NCI-H510A (cell line): ENCODE results near the gene UQCC2.

ENCODE experiments used
- DNase-seq: peaks from one replicate; lab custom pipeline; 2025; lab: John Stamatoyannopoulos, UW

The UQCC2 gene

DNA sequence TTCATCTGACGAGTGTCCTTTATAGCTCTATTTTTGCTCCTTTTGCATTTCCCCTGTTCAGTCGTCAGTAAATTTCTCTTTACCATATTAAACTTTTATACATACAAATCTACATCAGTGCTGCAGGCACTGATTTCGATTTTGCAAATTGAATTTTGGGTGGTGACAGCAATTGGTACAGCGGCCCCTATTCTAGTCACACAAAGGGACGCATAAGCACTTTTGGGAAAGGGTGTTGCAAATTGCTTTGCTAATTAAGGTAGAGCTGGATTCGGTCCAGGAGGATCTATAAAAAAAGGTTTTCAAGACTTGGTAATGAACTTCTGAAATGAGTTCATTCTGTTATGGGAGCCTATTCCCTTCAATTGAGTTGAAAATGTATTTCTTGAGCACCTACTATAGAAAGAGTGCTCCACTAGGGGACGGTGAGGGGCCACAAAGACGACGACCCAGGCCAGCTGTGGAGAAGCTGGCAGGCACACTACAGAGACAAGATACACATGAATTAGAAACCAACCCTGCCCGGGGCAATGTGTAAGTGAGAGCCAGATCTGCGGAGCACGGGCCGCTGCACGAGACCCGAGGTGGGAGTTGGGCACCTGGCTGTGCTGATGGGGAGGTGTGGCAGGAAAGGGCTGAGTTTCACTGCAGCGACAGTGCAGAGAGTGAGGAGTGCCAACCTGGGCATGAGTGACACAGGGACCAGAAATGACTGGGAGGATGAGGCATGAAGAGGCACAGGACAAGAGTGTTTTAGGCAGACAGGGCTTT lies 5.4 kb downstream of the UQCC2 start:
- DNase-seq = no peak

DNA sequence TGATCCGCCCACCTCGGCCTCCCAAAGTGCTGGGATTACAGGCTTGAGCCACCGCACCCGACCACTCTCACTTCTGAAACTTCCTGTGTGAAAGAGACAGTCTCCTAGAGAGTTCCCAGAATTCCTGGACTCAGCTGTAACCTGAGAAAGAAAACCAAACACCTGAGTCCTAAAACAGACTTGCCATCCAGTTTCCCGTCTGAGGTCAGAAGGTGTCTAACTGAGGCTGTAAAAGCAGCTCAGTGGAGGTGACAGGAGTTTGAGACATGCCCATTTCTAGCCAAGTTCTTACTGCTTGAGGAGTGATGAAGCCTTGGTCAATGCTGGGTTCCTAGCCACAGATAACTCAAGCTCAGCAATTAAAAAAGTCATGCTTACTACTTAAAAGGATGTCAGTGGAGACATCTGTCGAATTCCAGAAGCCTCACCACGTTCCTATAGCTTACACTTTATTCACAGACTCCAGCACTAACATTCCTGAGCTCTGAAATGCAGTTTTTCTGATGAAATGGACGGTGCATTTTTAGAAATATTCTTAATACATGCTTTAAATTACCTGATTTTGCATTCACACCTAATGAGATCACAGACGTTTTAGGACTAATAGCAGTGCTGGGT lies 6.1 kb downstream of the UQCC2 start:
- DNase-seq = no peak

DNA sequence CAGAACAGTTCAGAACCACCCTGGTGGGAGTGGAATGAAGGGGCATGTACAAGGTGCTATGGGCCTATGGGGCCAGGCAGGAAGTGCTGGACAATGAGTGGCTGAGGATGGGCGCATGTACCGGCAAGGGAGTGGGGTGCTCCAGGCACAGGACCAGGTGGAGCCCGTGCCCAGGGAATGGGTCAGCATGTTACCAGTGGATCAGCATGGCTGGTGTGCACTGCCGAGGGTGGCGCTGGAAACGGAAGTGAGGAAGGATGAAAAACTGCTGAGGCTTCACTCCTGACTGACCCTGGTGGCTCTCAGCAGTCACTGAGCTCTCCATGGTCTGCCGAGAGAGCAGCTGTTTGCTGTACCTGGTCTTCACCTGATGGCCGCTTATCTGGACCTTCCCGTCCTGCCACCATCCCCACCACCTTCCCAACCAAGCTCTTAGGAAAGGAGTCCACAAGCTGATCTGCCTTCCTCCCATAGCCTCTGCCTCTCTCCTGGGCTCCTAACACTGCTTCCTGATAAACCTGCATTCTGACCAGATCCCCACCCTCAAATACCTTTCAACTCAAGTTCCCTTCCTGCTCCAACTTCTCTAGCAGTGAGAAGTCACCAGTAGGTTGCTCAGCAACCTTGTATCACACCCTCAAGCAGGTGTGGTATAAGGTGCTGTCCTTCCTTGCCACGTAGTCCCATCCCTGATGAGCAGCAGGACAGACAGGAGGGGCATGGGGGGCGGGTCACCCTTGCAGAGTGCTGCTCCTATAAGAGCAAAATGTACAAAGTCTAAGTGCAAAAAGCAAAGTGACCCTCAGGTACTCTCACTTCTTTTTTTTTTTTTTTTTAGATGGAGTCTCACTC lies 7.1 kb downstream of the UQCC2 start:
- no peak for DNase-seq

DNA sequence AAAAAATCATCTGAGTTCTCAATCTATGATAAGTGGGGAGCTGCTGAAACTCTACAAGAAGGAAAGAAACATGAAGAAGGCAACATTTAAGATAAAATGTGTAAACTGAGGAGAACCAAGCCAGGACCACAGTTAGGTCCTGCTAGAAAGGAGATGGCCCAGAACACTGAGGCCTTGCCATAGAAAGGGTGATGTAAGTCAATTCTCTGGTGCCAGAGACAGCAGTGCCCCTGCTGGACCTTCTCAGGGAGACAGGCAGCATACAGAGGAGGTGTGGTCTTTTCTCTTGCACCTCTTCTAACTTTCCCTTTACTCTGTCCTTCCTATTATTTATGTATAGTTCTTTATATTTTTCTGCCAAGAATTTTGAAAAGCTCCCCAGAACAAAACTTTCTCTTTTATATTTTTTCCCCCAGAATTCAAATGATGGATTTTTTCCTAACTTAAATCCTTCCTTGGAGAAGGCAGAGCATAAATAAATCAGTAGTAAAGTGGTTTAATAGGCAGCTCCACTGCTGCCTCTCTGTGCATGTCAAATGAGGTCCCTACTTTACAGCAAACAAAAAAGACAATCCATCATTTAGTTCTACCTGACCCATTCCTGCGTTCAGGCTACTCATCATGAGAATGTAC lies 9.0 kb downstream of the UQCC2 start:
- peak; percentile 36 for DNase-seq

DNA sequence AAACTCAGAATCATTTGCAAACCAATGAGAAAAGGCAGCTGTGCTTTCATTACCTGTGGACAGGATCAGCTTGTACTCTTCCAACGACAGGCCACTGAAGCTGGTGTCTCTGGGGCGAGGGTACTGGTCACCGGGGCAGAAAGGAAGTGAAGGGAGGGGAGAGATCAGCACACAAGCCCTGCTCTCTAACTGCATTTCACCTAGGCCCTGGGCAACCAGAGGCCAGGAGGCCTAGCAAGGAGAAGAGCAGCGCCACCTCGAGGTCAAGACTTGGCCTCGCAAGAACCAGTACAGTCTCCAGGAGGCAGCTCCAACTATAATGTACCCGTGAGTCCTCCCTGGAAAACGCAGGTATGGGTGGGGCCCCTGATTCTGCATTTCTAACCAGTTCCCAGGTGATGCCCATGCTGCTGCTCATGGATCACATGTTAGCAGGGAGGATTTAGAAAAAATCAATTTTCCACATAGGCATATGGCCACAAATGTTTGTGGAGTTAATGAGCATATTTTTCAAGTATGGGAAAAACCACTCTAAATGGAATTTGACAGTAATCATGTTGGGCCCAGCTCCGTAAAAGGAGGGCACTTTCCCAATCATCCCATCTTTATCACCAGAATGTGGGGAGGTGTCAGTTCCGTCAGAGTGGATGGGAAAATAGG lies 11.0 kb downstream of the UQCC2 start:
- peak; percentile 71 for DNase-seq

DNA sequence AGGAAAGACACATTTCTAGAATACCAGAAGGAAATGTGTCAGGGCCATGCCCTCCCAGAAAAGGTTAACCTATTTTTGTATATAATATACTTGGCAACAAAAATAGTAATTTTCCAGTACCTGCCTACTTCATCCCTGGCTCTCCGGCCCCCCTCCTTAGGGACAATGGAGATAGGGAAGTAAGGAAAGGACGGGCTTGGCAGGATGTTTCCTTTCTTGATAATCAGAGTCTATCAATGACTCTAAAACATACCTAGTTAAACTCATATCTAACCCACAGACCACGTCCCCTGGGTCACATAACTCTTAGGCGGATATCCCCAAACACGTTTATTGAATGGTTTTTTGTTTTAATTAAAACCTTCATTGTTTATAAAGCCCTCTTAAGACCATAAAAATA lies 11.8 kb downstream of the UQCC2 start:
- no peak for DNase-seq

DNA sequence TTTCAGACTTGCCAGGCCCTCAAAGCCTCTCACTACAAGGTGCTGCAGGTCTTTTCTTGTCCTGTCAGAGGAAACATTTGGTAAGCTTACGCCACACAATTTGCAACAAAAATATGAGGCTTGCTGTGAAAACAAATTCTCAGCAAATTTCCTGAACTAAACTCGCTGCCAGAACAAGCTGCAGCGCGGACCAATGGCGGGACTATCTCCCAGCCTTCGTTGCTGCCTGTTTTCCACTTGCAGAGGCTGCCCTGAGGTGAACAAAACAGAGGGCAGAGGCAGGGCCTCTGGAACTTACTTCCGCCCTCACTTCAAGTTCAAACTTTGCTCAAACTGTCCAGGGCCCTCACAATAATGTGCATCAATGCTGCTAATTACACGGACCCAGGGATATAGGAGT lies 12.4 kb downstream of the UQCC2 start:
- no peak for DNase-seq

DNA sequence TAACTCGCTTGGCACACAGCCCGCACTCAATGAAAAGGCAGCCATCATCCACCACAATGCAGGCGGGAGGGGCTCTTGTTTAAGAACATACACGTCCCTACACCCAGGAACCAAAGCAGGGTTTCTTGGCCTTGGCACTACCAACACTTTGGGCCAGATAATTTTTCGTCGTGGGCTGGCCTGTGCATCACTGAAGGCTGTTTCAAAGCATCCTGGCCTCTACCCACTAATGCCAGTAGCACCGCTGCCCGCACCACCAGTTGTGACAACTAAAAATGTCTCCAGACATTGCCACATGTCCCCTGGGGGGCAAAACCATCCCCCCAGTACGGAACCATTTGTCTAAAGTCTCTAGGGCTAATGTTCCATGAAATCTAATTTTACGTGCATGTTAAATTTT lies 13.0 kb downstream of the UQCC2 start:
- DNase-seq = no peak

DNA sequence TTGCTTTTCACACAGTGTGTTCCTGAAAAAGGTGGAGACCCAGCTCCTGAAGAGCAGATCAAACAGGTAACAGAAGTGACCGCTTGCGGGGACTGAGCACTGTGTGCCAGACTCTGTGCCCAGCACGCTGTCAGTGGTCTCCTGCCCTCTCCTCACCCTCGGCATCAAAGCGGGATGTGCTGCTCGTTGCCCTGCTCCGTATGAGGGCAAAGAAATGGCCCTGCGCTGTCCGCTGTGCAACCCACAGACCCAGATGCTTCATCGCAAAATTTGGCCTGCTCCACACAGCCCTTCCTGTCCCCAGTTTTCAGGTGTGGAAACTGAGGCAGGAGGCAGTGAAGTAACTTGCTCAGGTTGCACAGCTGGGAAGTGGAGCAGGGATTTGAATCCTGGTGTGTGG lies 13.7 kb downstream of the UQCC2 start:
- DNase-seq = no peak

DNA sequence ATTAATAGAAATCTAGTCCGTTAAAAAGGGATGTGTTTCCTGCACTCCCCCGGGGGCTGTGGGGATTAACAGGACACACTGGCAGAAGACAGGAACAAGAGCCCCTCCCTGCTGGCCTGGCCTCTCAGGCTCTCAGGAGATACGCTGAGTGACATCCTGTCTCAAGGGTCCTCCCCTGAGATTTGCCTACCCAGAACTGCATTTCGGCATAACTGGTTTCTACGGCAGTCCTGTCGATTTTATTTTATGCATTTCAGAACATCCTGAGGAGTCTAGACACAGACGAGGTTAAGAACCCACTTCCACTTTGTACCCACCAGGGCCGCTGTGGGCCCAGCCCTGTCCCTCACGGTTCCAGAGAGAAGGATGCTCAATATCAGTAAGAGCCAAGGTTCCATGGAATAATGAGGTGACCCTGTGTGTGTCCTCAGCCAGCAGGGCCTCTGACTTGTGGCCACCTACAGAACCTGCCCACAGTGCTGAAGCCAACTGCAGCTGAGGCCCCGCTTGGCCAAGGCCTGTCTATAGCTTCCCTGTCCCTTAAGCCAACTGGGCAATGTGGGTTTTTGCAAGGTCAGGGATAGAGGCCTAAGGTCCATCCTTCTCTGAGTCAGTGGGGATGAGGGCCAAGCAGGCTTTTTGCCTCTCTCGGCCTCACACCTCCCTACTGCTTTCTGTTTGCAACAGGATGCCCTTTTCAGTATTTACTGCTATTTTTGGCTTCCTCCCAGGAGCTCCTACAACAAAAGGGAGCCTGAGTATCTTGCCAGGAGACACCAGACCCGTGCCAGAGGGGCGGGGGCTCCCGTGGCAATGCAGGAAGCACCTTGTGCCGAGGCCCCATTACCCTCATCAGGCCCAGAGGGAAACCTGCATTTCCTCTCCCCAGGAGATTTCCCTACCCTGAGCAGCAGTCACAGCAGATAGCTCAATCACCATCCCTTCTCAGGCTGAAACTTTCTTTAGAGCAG lies 14.7 kb downstream of the UQCC2 start:
- DNase-seq = no peak

DNA sequence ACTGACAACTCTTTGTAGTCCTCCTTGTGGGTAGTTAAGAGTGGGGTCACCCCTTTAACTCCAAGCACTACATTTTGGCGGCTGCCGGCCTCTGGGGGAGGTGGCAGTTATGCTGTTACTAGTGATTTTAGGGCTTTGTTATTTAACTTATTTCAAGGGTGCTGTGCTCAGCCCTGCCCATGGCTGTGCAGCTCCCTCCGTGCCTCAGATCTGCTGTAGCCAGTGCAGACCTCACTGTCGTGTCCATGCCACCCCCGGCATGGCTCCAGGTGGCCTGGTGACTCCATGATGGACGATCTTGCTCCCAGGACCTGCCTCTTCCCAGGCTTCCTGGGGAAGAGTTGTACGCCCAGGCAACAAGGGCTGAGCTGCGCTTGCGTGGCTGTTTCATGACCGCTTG lies 15.4 kb downstream of the UQCC2 start:
- DNase-seq = no peak

DNA sequence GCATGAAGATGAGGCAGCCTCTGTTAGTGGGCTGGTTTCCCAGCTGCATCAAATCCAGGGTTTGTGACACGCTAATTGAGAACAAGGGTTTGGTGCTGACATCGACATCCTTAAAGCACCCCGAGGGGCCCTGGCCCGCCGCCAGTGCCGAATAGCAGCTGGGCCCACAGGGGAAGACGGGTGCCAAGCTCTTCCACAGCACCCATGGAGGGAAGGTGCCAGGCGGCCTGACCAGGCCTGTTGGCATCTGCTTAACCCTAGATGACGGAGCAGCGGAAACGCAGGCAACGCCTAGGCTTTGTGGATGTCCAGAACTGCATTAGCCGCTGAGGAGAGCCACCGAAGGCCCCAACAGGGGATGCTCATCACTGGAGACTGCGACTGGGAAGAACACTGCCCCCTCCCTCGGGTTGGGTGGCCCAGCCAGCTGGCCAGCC lies 16.0 kb downstream of the UQCC2 start:
- no peak for DNase-seq

DNA sequence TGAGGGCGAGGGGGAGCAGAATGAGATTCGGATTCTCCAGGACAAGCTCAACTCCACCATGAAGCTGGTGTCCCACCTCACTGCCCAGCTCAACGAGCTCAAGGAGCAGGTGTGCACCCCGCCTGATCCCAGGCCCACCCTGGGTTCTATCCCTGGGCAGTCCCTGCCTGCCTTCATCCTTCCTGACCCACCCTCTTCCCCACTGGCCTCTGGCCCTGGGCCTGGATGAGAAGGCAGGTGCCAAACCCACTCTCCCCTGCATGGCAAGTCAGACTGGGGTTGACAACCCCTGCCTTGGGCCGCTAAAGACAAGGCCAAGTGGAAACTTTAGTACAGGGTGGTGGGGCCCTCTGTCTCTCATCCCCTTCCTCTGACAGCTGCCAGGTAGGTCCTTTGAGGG lies 16.5 kb downstream of the UQCC2 start:
- no peak for DNase-seq

DNA sequence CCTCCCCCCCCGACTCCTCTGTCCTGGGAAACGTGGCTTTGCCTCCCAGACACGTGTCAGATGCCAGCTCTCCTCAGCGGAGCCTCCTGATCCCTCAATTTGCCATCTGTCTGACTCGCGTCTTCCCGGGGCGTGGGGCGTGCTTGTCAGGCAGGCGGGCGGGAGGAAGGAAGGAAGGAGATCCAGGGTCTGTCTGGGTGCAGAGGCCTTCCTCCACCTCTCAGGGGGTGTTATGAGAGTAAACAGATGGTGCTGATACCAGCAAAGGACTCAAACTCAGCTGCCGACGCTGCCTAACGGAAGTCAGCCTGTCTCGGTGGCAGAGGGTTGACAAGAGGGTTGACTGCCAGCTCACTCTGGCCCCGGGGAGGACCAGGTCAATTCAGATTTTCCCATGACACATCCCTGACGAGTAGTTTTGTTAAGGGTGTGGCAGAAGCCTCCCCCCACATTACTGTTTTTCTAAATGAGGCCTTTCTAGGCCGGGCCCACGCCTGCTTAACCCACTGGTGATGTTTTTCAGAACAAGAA lies 17.0 kb downstream of the UQCC2 start:
- DNase-seq = no peak

DNA sequence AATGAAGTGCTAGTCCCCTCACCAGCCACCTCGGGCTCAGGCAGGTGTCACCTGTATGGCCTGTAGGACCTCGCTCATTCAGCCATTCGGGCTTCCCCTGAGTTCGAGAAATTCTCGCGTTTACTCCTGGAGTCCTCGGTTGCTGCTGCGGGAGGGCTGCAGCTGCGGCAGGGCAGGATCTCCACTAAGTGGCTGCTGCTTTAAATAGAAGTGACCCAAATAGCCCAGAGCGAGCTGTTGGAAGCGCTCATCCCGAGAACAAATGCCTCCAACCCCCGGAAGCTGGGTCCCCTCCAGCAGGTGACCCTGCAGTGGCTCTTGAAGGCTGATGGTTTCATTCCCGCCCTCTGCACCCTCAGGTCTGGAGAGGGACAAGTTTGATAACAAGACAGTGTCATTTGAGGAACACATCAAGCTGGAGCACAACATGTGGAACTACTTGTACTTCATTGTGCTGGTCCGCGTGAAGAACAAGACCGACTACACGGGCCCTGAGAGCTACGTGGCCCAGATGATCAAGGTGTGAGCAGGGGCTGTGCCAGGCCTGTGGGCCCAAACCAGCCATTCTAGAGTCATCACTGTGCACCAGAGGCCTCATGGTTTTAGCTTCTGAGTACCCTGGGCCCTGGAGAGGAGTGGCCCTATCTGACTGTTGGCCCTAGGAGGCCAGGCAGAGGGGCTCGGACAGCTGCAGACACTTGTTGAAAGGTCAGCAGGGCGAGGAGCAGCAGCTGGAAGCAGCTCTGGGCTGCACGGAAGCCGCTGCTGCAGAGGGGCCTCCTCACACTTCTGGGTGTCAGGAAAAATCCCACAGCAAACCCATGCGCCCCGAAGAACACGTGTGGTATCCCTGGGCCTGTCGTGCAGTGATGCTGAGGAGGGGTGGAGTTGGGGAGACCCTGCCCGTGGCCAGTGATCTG lies 18.1 kb downstream of the UQCC2 start:
- DNase-seq = no peak

DNA sequence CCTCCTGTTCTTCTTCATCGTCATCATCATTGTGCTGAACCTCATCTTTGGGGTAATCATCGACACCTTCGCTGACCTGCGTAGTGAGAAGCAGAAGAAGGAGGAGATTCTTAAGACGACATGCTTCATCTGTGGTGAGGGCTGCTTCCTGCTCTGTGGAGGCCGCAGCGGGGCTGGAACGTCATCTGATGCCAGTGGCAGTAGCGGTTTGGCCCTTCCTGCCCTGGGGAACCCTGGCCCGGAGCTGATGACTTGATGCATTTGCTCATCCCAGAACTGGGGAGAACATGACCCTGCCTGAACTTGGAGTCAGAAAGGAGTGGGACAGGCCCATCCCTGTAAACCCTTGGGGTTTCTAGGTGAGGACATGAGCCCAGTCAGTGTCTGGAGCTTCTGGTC lies 18.7 kb downstream of the UQCC2 start:
- DNase-seq = no peak

DNA sequence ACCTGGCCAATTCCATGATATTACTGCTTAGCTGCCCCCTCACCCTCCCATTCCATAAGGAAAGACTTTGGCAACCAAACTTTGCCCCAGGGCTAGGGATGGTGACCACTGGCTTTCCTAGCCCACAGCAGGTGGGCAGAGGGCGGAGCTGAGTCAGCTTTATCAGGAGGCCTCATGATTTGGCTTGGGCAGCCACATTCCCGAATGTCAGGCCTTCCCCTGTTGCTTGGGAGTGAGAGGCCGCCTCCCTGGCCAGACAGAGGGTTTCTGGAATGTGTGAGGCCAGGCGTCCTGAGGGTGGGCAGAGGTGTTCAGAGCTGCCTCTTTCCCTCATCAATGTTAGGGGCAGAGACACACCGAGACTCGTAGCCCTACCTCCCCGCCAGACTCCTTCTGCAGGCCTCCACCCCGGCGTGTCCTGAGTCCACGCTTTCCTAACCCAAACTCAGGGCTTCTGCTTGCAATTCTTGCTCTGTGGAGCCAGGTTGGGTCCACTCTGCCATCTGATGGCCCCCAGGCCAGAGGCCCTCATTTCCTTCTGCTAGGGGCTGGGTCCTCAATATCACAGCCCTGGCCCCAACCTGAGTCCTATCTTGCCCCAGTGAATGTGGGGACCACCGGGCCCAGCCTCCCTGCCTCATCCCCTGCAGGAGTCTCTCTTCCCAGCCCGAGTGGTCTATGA lies 19.3 kb downstream of the UQCC2 start:
- no peak for DNase-seq

DNA sequence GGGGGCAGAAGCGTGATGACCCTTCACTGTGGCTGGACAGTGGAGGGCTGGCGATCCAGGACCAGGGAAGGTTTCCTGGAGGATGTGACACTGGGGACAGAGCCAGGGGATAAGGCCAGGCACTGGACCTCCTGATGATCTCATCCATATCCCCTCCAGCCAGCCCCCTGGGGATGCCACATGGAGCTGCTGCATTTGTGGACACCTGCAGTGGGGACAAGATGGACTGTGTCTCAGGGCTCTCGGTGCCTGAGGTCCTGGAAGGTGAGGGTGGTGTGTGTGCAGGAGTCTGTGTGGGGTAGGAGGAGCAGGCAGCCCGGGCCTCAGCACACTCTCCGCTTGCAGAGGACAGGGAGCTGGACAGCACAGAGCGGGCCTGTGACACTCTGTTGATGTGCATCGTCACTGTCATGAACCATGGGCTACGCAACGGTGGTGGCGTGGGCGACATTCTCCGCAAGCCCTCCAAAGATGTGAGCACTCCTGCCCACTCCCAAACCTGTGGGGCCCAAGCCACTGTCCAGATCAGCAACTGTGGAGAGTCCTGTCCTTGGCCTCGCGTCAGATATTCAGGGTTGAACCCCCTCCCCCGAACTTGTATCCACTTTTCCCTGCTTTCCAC lies 19.9 kb downstream of the UQCC2 start:
- no peak for DNase-seq
